Activated CD8-positive, alpha-beta memory T cell treated with anti-CD3 and anti-CD28 coated beads, Interleukin-2, amount 50 U/mL, for 4 hours (primary cell): Measurements from ENCODE around the gene OR5B3.
"Not testable (repeated sequence)": the region's sequence is repeated elsewhere in the genome, so short reads cannot be mapped to it uniquely, and the experiment has no call there.

Experiments
- DNase-seq: peaks from one replicate; pipeline ENCODE4 v3.0.0-alpha.2; 2020

Gene OR5B3

GRCh38 chr11:58406774-58407173, at the start of gene OR5B3:
TSS of gene OR5B3 (minus strand) at chr11:58406874. CDS start at chr11:58403409, 3,465 bp downstream.
- no peak for DNase-seq

GRCh38 chr11:58451585-58451984, 44.9 kb upstream of the OR5B3 start:
- no peak for DNase-seq

DNA sequence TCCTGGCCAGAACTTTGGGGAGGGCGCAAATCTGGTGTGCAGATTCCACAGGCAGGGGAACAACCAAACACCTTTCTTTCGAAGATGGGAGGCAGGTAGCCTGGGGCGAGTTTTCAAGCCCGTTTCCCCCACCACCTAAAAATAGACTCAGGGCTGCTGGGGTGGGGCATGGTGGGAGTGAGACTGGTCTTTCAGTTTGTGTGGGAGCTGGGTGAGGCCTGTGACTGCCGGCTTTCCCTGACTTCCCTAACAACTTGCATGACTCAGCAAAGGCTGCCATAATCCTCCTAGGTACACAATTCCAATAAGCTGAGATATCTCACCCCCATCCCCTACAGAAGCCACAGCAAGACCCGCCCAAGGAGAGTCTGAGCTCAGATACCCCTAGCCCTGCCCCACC, 39.6 kb upstream of the OR5B3 start:
- no peak for DNase-seq

DNA sequence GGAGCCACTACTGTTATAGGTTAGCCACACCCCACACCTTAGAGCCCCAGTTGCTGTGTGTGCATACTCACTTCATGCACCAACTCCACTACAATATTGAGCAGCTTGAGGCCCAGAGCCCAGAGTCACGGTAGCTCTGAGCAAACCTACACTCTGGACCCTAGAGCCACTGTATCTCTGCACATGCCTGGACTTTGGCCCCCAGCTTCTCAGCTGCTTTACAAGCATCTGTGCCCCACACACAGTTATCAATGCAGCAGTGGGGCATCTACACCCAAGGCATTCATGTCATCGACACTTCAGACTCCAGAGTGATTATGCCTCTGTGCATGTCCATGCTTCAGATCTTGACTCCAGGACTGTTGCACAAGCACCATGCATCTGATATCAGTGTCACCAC, 37.6 kb upstream of the OR5B3 start:
- DNase-seq = no peak

DNA sequence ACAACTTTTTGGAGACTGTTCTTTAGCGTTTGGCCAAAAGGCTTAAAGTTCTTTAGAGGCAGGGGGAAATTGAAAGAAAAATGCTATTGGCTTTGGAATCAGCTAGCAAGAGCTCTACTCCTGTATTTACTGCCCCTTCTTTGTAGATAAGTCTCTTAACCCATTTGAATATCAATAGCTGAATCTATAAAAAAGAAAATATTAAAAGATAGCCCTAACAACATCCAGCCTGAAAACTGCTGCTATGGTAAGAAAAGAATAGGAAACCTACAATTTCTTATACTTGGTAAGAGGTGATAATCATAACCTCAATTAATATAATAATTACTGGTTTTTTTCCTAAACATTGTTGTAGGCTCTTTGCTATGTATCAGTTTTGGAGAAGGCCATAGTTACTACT, 35.5 kb upstream of the OR5B3 start, which contains the start of gene OR5B12:
TSS of gene OR5B12 (minus strand) at position 101 of the 400 bp plus-strand sequence. CDS start 2,085 bp downstream, outside the sequence.
- DNase-seq = no peak

GRCh38 chr11:58438486-58438885, 31.8 kb upstream of the OR5B3 start:
- no peak for DNase-seq

DNA sequence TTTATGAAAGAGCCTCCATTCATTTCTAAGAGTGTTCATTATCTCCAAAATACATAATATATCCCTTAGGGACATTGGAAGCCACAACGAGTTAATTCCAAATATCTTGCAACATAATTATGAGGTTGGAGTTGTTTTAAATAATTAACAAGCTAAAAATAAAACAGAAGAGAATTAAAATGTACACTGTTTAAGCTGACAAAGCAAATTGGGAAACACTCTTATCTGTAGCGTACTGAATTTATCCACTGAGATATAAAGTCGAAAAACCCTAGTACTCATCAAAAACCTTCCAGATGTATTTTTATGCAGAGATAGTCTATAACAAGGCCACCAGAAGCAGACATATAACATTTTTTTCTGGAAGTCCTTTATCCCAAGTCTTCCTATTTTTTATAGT, 27.5 kb upstream of the OR5B3 start:
- no peak for DNase-seq

- no peak for DNase-seq
These were observed 27.0 kb upstream of the OR5B3 start for GRCh38 chr11:58433638-58434203.

- DNase-seq = no peak
These were observed 22.6 kb upstream of the OR5B3 start for GRCh38 chr11:58429273-58429672.

DNA sequence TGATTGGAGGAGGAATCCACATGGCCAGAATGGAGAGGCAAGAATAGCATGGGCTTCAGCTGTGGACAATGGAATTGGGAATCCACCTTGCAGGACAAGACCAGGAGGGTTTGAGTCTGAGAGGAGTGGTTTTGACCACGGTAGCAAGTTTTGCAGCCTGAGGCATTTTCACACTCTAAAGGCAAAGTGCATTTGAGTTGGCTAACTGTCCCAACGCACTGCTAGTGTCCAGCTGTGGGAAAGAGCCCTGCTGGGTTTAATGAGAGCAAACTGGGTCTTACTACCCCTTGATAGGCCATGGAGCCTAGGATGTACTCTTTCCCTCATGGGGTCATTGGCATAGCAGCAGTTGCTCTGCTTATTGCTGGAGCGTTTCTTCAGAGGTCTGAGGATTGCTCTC, 21.3 kb upstream of the OR5B3 start, which contains the start of gene OR5B2:
TSS of gene OR5B2 (minus strand) at position 101 of the 400 bp plus-strand sequence. CDS start 4,860 bp downstream, outside the sequence.
- no peak for DNase-seq

DNA sequence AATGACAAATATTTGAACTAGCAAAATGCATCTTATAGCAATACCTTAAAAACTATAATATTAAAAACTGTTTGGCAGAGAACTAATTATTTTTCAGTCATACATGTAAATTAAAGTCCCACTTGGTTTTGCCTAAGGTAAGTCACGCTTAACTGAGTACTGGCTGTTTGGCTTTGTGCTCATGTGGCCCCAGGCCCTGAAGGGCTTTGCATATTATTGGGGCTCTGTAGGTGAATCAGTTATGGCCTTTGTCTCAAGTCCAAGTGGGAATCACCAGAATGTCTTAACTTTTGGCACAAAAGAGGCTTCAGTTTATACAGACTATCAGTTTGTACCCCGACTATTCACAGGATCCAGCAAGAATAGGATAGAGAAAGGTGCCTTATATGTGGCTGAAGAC, 7.1 kb downstream of the OR5B3 start:
- not testable (repeated sequence) for DNase-seq

DNA sequence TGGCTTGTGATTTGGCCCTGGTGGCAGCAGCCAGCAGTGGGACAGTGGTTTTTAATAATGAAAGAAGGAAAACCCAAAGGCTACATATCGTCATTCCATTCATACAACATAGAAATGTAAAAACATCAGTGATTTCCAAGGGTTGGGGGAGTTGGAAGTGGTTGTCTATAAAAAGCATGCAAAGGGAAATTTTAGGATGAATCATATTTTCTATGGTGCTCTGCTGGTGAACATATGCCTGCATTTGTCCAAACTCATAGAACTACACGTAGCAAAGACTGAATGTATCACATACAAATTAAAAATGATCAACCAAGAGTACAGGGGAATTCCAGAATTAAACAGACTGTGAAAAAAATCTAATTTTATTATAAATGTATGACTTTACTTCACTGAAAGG, 11.1 kb downstream of the OR5B3 start:
- DNase-seq = no peak

GRCh38 chr11:58394195-58394594, 12.5 kb downstream of the OR5B3 start:
- no peak for DNase-seq

DNA sequence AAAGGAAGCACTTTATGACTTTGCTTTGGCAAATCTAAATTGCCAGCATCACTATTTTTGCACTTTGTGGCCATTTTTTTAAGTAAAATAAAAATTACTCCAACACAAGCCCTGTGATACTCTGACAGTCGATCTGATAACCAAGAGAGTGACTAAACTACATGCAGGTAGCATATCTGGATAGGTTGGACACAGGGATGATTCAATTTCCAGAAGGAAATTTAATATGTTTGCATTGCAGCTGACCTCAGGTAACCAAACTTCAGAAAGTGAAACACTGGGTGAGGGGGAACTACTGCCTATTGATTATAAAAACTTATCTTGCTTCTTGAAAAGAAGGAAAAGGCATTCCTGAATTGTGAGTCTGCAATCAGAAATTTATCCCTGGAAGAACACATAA, 13.9 kb downstream of the OR5B3 start:
- no peak for DNase-seq

- no peak for DNase-seq
These were observed 14.8 kb downstream of the OR5B3 start for GRCh38 chr11:58391879-58392278.

- DNase-seq = no peak
These were observed 16.1 kb downstream of the OR5B3 start for GRCh38 chr11:58390551-58391063.

DNA sequence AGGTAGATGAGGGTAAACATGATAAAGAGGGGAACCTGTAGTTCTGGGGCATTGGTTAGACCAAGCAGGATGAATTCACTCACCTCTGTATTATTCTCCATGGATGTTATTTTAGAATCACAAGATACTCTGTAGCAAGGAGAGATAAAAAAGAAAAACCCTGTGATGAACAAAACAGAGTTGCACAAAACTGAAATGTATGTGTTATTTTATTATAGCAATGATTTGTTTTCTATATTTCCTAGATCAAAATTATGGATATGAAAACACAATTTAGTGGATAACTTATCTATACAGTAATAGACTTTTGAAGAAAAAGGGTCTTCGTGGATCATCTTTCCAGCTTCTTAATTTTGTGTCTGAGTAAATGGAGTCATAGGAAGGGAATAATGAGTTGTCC, 47.7 kb downstream of the OR5B3 start, which contains the start of gene OR5B17:
TSS of gene OR5B17 (minus strand) at position 101 of the 400 bp plus-strand sequence. CDS start at position 101, 0 bp downstream.
- no peak for DNase-seq

DNA sequence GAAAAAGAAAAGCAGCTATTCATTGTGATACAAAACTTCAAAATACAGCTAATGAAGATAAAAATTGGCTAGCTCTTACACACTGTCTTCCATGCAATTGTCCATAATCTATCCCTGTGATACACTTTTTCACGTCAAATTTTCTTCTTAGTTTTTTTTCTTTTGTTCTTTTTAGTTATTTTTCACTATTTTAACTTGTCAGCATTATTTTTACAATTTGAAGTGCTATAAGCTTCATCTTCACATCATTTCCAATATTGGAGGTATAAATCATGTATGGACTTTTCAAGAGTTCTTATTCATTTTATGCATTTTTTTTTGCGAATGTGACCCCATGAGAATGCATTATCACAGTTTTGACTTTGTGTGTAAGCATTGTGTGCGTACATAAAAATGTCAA, 51.9 kb downstream of the OR5B3 start:
- no peak for DNase-seq
